HepG2 (cell line): ENCODE data around the gene KREMEN1. TPM values are rescaled to one million over a fixed set of nuclear protein-coding genes. Genes with fewer than 3 reads are reported as not detected.
A peak's percentile ranks its signal among the peaks of the same experiment; 100 is the strongest.

Source experiments
- ATAC-seq: fragments of 200-7000 bp; cut with Tn5 transposase; 3 replicates; pipeline ENCODE4 v1.9.1; 2020; ENCODE audit warnings: mild to moderate bottlenecking, moderate library complexity
- BruUV-seq: library from RNA; stranded (reverse); fragments of 400-500 nt; replicated peaks from 2 replicates; lab custom pipeline; 2021; lab: Mats Ljungman, UMichigan
- CTCF ChIA-PET: fragments of 300-600 bp; formaldehyde crosslinking; extraction: SDS; loops from one replicate; lab custom pipeline; 2021; ENCODE audit warnings: low total read pairs, inconsistent platforms, low intra/inter-chr PET ratio; lab: Yijun Ruan, JAX
- POLR2A ChIA-PET: fragments of 350-600 bp; sonication (Branson Sonifier 250); formaldehyde crosslinking; loops from one replicate; lab custom pipeline; 2020; ENCODE audit warnings: antibody characterized with exemption, inconsistent platforms; lab: Yijun Ruan, JAX
- DNase-seq: peaks from one replicate; pipeline ENCODE4 v3.0.0-alpha.2; 2015; ENCODE audit warnings: low spot score
- FAIRE-seq: peaks from 3 replicates; lab custom pipeline; 2011; peaks lifted over from hg19 to GRCh38; lab: Jason Lieb, UNC
- H2AFZ ChIP-seq: one replicate; pipeline ENCODE4 v1.6.1; 2011; ENCODE audit warnings: low read length, inconsistent platforms
- H3K27ac ChIP-seq: fragments of 300-600 bp; 3 replicates; pipeline ENCODE4 v1.8.0; 2011; ENCODE audit warnings: mixed run types, mild to moderate bottlenecking, mixed read lengths, low read length, inconsistent platforms; ENCODE audit not compliant: insufficient read depth; ENCODE audit errors: extremely low read length
- H3K27me3 ChIP-seq, 2 experiments: fragments of 200-600 bp in 1 of 2; 2 replicates in 1 of 2; 3 replicates in 1 of 2; pipeline versions ENCODE4 v1.6.0 to v1.8.0; 2011; ENCODE audit warnings: low read length in 2 of 2, mild to moderate bottlenecking in 2 of 2, moderate library complexity in 2 of 2, inconsistent platforms in 1 of 2; ENCODE audit not compliant: insufficient read depth in 2 of 2, control insufficient read depth in 1 of 2
- H3K36me3 ChIP-seq, 2 experiments: fragments of 200-600 bp in 1 of 2; replicated peaks in 1 of 2; 2 replicates in 1 of 2; 3 replicates in 1 of 2; pipeline versions ENCODE4 v1.5.1 to v1.8.0; 2011; ENCODE audit warnings: low read length in 2 of 2, inconsistent platforms in 1 of 2; ENCODE audit not compliant: insufficient read depth in 2 of 2, control insufficient read depth in 1 of 2
- H3K4me1 ChIP-seq: 2 replicates; pipeline ENCODE4 v1.5.1; 2012; ENCODE audit warnings: low read length, inconsistent platforms; ENCODE audit not compliant: insufficient read depth
- H3K4me2 ChIP-seq: 2 replicates; pipeline ENCODE4 v1.6.0; 2011; ENCODE audit warnings: low read depth, low read length, inconsistent platforms
- H3K4me3 ChIP-seq, 3 experiments: fragments of 200-600 bp in 1 of 3; sonication (generic), shearing (Covaris generic) in 1 of 3; replicated peaks in 1 of 3; 2 replicates each; pipeline ENCODE4 v1.5.1; 2011 to 2016; ENCODE audit warnings: low read length in 3 of 3, inconsistent platforms in 2 of 3, low read depth in 2 of 3, mild to moderate bottlenecking in 2 of 3, control low read depth in 1 of 3, mixed read lengths in 1 of 3; ENCODE audit not compliant: insufficient read depth in 1 of 3
- H3K79me2 ChIP-seq: one replicate; pipeline ENCODE4 v1.6.1; 2011; ENCODE audit warnings: low read length, inconsistent platforms; ENCODE audit not compliant: insufficient read depth
- H3K9ac ChIP-seq: 2 replicates; pipeline ENCODE4 v1.6.0; 2011; ENCODE audit warnings: mild to moderate bottlenecking, low read depth, low read length, inconsistent platforms; ENCODE audit not compliant: insufficient read depth
- H3K9me3 ChIP-seq: 2 replicates; pipeline ENCODE4 v1.5.1; 2012; ENCODE audit warnings: mild to moderate bottlenecking, low read length
- H4K20me1 ChIP-seq: 2 replicates; pipeline ENCODE4 v1.6.0; 2011; ENCODE audit warnings: inconsistent platforms, mild to moderate bottlenecking, low read length, moderate library complexity; ENCODE audit not compliant: insufficient read depth
- ELF3 ChIP-seq: IDR thresholded peaks from 2 replicates; pipeline ENCODE4 v1.6.1; 2016; ENCODE audit warnings: missing genetic modification reagents, missing compliant biosample characterization
- HCFC1 ChIP-seq: fragments of 150-350 bp; IDR thresholded peaks from 2 replicates; pipeline ENCODE4 v1.6.1; 2014; ENCODE audit warnings: low read depth, low read length
- KAT2B ChIP-seq: fragments of 150-350 bp; IDR thresholded peaks from 2 replicates; pipeline ENCODE4 v1.6.1; 2014; ENCODE audit warnings: low read depth, low read length, borderline replicate concordance
- RBM22 ChIP-seq: fragments of 200-400 bp; formaldehyde crosslinking; optimal IDR thresholded peaks from 2 replicates; pipeline ENCODE3; 2017; ENCODE audit warnings: mild to moderate bottlenecking, low read length, moderate library complexity
- TOPORS ChIP-seq: sonication (generic); formaldehyde crosslinking; IDR thresholded peaks from 2 replicates; pipeline ENCODE4 v1.8.0; 2023; ENCODE audit warnings: mild to moderate bottlenecking, missing genetic modification reagents
- ZBTB20 ChIP-seq: sonication (generic); formaldehyde crosslinking; IDR thresholded peaks from 2 replicates; pipeline ENCODE4 v1.8.1; 2023; ENCODE audit warnings: missing genetic modification reagents, low read depth, mild to moderate bottlenecking, borderline replicate concordance
- ZFP82 ChIP-seq: sonication (generic); formaldehyde crosslinking; IDR thresholded peaks from 2 replicates; pipeline ENCODE4 v1.5.1; 2020; ENCODE audit warnings: mild to moderate bottlenecking, missing genetic modification reagents, borderline replicate concordance
- ZNF121 ChIP-seq: sonication (generic); formaldehyde crosslinking; IDR thresholded peaks from 2 replicates; pipeline ENCODE4 v1.5.0; 2020; ENCODE audit warnings: mild to moderate bottlenecking, missing genetic modification reagents
- ZNF431 ChIP-seq: sonication (generic); formaldehyde crosslinking; IDR thresholded peaks from 2 replicates; pipeline ENCODE4 v1.9.0; 2022; ENCODE audit warnings: missing genetic modification reagents, low read depth, mild to moderate bottlenecking, borderline replicate concordance
- ZNF441 ChIP-seq: sonication (generic); formaldehyde crosslinking; IDR thresholded peaks from 2 replicates; pipeline ENCODE4 v1.7.0; 2021; ENCODE audit warnings: missing genetic modification reagents, borderline replicate concordance
- ZNF605 ChIP-seq: sonication (generic); formaldehyde crosslinking; IDR thresholded peaks from 2 replicates; pipeline ENCODE4 v1.8.0; 2022; ENCODE audit warnings: mild to moderate bottlenecking, missing genetic modification reagents
- ZNF7 ChIP-seq: IDR thresholded peaks from 2 replicates; pipeline ENCODE4 v1.6.1; 2016; ENCODE audit warnings: missing biosample characterization, missing genetic modification reagents
- ZNF792 ChIP-seq: IDR thresholded peaks from 2 replicates; pipeline ENCODE4 v1.6.1; 2016
- WGBS: methylation state at CpG from one replicate; pipeline ENCODE4 v1.1.6; 2017; ENCODE audit warnings: low lambda C conversion rate; 5-methylcytosine and 5-hydroxymethylcytosine counted together
- in situ Hi-C: cut with HindIII; loops from 2 replicates; pipeline ENCODE4 v1.10.0; 2017; ENCODE audit warnings: low pct_unique_long_range_greater_than_20kb; ENCODE audit not compliant: extremely low pct_ligation_motif_present
- intact Hi-C: fragments of 100-400 bp; cut with micrococcal nuclease; formaldehyde crosslinking; loops from one replicate; pipeline ENCODE4 v1.10.0; 2022; ENCODE audit not compliant: unreplicated experiment
- polyA plus RNA-seq, 8 experiments: library from polyadenylated mRNA; depleted of rRNA in 3 of 8; stranded (reverse) in 7 of 8; unstranded in 1 of 8; fragments of >200 nt; fragmentation: Illumina TruSeq in 4 of 8; extraction: Trizol in 4 of 8; gene quantifications; 2 replicates each; pipeline versions ENCODE4 v1.2.1 to v1.2.3, GENCODE V29; 2011 to 2016; ENCODE audit warnings: low read depth in 4 of 8, missing spikeins in 1 of 8, mixed read lengths in 1 of 8; ENCODE audit not compliant: insufficient read depth in 1 of 8
- total RNA-seq, 5 experiments: library from RNA; depleted of rRNA; stranded (reverse); fragments of >200 nt; fragmentation: Illumina TruSeq; extraction: Trizol; gene quantifications; 2 replicates each; pipeline ENCODE4 v1.2.3, GENCODE V29; 2016; ENCODE audit warnings: low read depth in 1 of 5
- TF ChIP-seq, protein P1 (sequence below): sonication (generic); formaldehyde crosslinking; IDR thresholded peaks from 2 replicates; pipeline ENCODE4 v1.5.1; 2020; ENCODE audit warnings: mild to moderate bottlenecking, missing genetic modification reagents, borderline replicate concordance

Gene KREMEN1
- total and polyA plus RNA-seq, 2 of the 13 experiments (the other 11 are each of a cell fraction or from before 2014, with no cell fraction given), result 9.8 to 13.8 TPM

GRCh38 chr22:29110946-29111345, 38.1 kb downstream of the KREMEN1 start:
- POLR2A ChIA-PET, result no interaction called here
- 94% methylated on average over 3 of the region's 3 CpGs for WGBS

DNA sequence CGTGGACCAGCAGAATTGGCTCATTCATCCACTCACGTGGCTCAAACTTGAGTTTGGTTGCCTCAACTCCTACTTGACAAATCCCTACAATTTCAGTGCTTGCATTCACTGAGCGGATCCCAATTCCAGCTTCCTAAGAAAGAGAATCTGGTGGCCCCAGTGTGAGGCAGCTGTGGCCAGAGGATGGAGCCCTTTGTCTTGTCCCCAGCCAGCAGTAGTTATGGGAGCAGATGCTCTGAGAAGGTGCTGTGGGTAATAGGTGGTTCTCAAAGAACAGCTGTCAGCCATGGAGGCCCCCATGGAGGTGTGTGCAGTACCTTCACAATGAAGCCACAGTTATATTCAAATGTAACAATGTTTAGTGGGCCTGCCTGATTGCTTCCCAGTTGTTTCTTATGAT, 39.3 kb downstream of the KREMEN1 start:
- intact Hi-C loops (no loop called here), in situ Hi-C loops (no loop called here)
- FAIRE-seq (no peak), DNase-seq (no peak), ATAC-seq (peak; percentile 59)
- no peak overlapping the region for H3K4me3 ChIP-seq
- POLR2A ChIA-PET, result no interaction called here
- no TSS peak for BruUV-seq
- CTCF ChIA-PET, result no interaction called here
- no peaks in the 10 kb centered on the region for H3K36me3 ChIP-seq
- no peaks in the 10 kb centered on the region for H4K20me1 ChIP-seq
- whole genome bisulfite sequencing, result 92% methylated on average over 3 of the region's 3 CpGs
- no peak overlapping the region for H2AFZ ChIP-seq
- no peaks in the 10 kb centered on the region for H3K27me3 ChIP-seq
- no peak overlapping the region for H3K27ac ChIP-seq
- no peaks in the 10 kb centered on the region for H3K9me3 ChIP-seq
- H3K9ac ChIP-seq, result no peak overlapping the region
- no peak overlapping the region for H3K4me2 ChIP-seq
- H3K79me2 ChIP-seq, result no peaks in the 10 kb centered on the region
- peaks cover 49% of the 10 kb centered on the region for H3K4me1 ChIP-seq
- TF ChIP-seq TOPORS (CRISPR knock-in tag), result no peak
- TF ChIP-seq, protein P1, sequence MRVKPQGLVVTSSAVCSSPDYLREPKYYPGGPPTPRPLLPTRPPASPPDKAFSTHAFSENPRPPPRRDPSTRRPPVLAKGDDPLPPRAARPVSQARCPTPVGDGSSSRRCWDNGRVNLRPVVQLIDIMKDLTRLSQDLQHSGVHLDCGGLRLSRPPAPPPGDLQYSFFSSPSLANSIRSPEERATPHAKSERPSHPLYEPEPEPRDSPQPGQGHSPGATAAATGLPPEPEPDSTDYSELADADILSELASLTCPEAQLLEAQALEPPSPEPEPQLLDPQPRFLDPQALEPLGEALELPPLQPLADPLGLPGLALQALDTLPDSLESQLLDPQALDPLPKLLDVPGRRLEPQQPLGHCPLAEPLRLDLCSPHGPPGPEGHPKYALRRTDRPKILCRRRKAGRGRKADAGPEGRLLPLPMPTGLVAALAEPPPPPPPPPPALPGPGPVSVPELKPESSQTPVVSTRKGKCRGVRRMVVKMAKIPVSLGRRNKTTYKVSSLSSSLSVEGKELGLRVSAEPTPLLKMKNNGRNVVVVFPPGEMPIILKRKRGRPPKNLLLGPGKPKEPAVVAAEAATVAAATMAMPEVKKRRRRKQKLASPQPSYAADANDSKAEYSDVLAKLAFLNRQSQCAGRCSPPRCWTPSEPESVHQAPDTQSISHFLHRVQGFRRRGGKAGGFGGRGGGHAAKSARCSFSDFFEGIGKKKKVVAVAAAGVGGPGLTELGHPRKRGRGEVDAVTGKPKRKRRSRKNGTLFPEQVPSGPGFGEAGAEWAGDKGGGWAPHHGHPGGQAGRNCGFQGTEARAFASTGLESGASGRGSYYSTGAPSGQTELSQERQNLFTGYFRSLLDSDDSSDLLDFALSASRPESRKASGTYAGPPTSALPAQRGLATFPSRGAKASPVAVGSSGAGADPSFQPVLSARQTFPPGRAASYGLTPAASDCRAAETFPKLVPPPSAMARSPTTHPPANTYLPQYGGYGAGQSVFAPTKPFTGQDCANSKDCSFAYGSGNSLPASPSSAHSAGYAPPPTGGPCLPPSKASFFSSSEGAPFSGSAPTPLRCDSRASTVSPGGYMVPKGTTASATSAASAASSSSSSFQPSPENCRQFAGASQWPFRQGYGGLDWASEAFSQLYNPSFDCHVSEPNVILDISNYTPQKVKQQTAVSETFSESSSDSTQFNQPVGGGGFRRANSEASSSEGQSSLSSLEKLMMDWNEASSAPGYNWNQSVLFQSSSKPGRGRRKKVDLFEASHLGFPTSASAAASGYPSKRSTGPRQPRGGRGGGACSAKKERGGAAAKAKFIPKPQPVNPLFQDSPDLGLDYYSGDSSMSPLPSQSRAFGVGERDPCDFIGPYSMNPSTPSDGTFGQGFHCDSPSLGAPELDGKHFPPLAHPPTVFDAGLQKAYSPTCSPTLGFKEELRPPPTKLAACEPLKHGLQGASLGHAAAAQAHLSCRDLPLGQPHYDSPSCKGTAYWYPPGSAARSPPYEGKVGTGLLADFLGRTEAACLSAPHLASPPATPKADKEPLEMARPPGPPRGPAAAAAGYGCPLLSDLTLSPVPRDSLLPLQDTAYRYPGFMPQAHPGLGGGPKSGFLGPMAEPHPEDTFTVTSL, result no peak
- TF ChIP-seq ZNF605 (CRISPR knock-in tag), result no peak
- no peak for TF ChIP-seq HCFC1
- no peak for TF ChIP-seq ZFP82
- no peak for TF ChIP-seq ZBTB20
- no peak for TF ChIP-seq ELF3 (CRISPR knock-in tag)
- TF ChIP-seq KAT2B, result no peak
- no peak for TF ChIP-seq RBM22
- no peak for TF ChIP-seq ZNF7 (CRISPR knock-in tag)

More at GRCh38 chr22:29110946-29111345, 38.1 kb downstream of the KREMEN1 start:
- CTCF ChIA-PET, result no interaction called here
- Histone ChIP-seq H3K36me3 (no peaks in the 10 kb centered on the region), H3K4me1 (peaks cover 38% of the 10 kb centered on the region), H3K9ac (no peak overlapping the region), H3K27me3 (no peaks in the 10 kb centered on the region), H4K20me1 (no peaks in the 10 kb centered on the region), H3K27ac (no peak overlapping the region), H3K4me2 (no peak overlapping the region), H3K79me2 (no peaks in the 10 kb centered on the region), H3K4me3 (no peak overlapping the region), H2AFZ (no peak overlapping the region), H3K9me3 (no peaks in the 10 kb centered on the region)
- TF ChIP-seq ZNF121 (CRISPR knock-in tag) (peak; percentile 53; the same call in 1 of the 2 replicates), ZNF792 (CRISPR knock-in tag) (no peak), ZNF441 (CRISPR knock-in tag) (no peak), ZNF431 (CRISPR knock-in tag) (no peak)
- no peak for ATAC-seq
- BruUV-seq, result no TSS peak
- DNase-seq, result no peak
- intact Hi-C loops (no loop called here), in situ Hi-C loops (no loop called here)
- no peak for FAIRE-seq
